ENCODE data around the gene COL12A1.

COL12A1 gene

GRCh38 chr6:75178757-75179156 is 27.1 kb downstream of the COL12A1 start:
- H3K4me3 ChIP-seq (ENCODE audit: low read depth, low read length), result no peak overlapping the region
- TF ChIP-seq, protein P1, sequence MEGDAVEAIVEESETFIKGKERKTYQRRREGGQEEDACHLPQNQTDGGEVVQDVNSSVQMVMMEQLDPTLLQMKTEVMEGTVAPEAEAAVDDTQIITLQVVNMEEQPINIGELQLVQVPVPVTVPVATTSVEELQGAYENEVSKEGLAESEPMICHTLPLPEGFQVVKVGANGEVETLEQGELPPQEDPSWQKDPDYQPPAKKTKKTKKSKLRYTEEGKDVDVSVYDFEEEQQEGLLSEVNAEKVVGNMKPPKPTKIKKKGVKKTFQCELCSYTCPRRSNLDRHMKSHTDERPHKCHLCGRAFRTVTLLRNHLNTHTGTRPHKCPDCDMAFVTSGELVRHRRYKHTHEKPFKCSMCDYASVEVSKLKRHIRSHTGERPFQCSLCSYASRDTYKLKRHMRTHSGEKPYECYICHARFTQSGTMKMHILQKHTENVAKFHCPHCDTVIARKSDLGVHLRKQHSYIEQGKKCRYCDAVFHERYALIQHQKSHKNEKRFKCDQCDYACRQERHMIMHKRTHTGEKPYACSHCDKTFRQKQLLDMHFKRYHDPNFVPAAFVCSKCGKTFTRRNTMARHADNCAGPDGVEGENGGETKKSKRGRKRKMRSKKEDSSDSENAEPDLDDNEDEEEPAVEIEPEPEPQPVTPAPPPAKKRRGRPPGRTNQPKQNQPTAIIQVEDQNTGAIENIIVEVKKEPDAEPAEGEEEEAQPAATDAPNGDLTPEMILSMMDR (IDR thresholded peaks at IDR 0.05; ENCODE audit: low read depth, low read length, missing control alignments), result no peak
- no peak for DNase-seq (ENCODE audit: low read depth)

DNA sequence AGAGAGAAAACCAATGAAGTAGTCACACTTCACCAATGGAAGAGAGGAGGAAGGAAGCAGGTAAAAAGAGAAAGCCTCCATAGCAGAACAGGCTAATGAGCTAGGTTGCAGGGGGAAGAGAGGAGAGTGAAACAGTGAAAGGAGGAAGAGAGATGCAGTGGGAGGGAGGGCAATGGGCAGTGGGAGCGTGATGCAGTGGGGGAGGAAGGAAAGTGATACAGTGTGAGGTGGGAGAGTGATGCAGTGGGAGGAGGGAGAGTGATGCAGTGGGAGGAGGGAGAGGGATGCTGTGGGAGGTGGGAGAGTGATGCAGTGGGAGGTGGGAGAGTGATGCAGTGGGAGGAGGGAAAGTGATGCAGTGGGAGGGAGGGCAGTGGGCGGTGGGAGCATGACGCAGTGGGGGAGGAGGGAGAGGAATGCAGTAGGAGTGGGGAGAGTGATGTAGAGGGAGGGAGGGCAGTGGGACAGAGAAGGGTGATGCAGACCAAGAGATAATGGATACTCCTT is 29.7 kb downstream of the COL12A1 start:
- H3K4me3 ChIP-seq (ENCODE audit: low read depth, low read length), result no peak overlapping the region
- TF ChIP-seq, protein P1 (IDR thresholded peaks at IDR 0.05; ENCODE audit: low read depth, low read length, missing control alignments), result no peak
- no peak for DNase-seq (ENCODE audit: low read depth)

DNA sequence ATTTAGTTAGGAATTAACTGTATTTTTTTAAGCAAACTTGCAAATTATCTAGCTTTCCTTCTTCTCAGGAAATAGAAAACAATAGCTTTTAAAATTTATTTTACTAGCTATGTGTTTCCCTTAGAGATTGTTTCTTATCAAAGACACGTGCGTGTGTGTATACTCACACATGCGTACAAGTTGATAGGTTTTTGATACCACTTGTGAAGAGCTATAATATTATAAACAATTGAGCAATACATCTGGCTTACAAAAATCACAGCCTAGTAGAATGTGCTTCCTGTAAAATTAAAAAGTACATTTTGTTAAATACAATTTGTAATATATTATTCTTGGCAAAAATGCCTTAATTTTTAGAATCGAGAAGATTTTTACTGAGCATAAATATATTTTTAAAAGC is 33.9 kb downstream of the COL12A1 start:
- no peak for DNase-seq (ENCODE audit: low read depth)
- TF ChIP-seq, protein P1 (IDR thresholded peaks at IDR 0.05; ENCODE audit: low read depth, low read length, missing control alignments), result no peak
- no peak overlapping the region for H3K4me3 ChIP-seq (ENCODE audit: low read depth, low read length)

GRCh38 chr6:75171567-75171966 is 34.3 kb downstream of the COL12A1 start:
- DNase-seq (ENCODE audit: low read depth), result no peak
- TF ChIP-seq, protein P1 (IDR thresholded peaks at IDR 0.05; ENCODE audit: low read depth, low read length, missing control alignments), result no peak
- no peak overlapping the region for H3K4me3 ChIP-seq (ENCODE audit: low read depth, low read length)

DNA sequence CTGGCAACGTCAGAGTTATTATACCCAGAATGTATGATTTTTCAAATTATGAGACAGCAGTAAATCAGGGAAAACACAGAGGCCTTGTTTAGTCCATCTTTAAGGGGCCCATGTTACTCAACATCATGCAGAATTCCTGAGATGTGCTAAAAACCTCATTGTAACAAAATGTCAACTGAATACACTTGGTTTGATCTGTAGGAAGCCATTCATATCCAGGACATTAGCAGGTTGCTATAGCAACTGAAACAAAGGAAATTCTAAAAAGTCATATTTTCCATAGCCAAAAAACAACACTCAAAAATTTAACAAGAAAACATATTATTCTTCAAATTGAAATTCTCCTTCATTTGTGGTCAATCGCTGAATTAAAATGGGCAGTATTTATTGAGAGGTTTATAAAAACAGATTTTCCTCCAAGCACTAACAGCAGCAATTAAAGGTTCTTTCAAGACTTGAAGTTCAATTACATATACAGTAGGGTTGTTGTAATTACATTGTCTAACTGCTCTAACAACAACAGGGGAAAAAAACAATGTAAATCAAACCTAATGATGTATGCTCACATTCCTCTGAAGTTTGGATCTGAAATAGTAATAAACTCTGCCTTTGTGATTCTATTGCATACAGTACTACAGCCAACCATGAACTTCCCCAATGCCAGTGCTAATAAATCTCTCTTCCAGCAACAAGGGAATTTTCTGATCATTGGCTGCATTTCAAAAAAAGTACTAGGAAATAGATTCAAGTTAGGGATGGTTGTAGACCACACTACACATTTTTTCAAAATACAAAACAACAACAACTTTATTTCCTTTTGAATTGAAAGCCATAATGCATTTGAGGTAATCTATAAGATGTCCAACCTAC is 34.9 kb downstream of the COL12A1 start:
- TF ChIP-seq, protein P1 (IDR thresholded peaks at IDR 0.05; ENCODE audit: low read depth, low read length, missing control alignments), result no peak
- no peak for DNase-seq (ENCODE audit: low read depth)
- H3K4me3 ChIP-seq (ENCODE audit: low read depth, low read length), result no peak overlapping the region

- TF ChIP-seq, protein P1 (IDR thresholded peaks at IDR 0.05; ENCODE audit: low read depth, low read length, missing control alignments), result no peak
- no peak overlapping the region for H3K4me3 ChIP-seq (ENCODE audit: low read depth, low read length)
- no peak for DNase-seq (ENCODE audit: low read depth)
Observed at GRCh38 chr6:75169689-75170586, 35.9 kb downstream of the COL12A1 start.

Data from GM12864 (cell line).